22Rv1 (cell line): Measurements from ENCODE around the gene RB1.

Experiments
- CTCF ChIP-seq: fragments of 450-650 bp; IDR thresholded peaks from 2 replicates; pipeline ENCODE4 v1.5.1; 2017; ENCODE audit warnings: mild to moderate bottlenecking
- ZFX ChIP-seq: fragments of 450-650 bp; IDR thresholded peaks from 2 replicates; pipeline ENCODE4 v1.6.1; 2017; ENCODE audit warnings: antibody characterized with exemption, borderline replicate concordance

- TF ChIP-seq CTCF (no peak), ZFX (no peak)
Measured at GRCh38 chr13:48278806-48279205, 24.7 kb upstream of the RB1 start.
